ENCODE data around the gene LYZL6.

LYZL6 gene

DNA sequence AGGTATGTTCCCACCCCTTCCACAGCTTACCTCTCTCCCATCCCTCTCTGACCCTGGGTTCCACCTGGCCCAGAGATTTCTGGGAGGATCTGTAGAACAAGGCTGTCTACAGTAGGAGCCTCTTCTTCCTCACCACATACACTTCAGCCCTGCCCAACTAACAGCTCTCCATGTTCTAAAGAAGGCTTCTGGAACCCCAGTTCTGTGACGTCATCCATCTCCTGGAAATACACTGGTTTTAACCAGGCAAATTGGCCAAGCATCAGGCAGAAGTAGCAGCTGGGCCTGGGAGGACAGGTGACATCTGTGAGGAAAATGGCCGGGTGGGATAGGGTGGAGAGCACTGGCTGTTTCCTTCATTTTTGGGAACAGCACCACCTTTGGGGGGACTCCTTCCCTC lies at the start of gene LYZL6:
Gene LYZL6, minus strand, starts transcription at position 177 of the 400 bp plus-strand sequence. CDS start 4,357 bp downstream, outside the sequence.
- DNase-seq (ENCODE audit: low read depth), result no peak
- no peak within 1 kb of the TSS for H3K4me3 ChIP-seq (ENCODE audit: low read depth, low read length)
- TF ChIP-seq, protein P1, sequence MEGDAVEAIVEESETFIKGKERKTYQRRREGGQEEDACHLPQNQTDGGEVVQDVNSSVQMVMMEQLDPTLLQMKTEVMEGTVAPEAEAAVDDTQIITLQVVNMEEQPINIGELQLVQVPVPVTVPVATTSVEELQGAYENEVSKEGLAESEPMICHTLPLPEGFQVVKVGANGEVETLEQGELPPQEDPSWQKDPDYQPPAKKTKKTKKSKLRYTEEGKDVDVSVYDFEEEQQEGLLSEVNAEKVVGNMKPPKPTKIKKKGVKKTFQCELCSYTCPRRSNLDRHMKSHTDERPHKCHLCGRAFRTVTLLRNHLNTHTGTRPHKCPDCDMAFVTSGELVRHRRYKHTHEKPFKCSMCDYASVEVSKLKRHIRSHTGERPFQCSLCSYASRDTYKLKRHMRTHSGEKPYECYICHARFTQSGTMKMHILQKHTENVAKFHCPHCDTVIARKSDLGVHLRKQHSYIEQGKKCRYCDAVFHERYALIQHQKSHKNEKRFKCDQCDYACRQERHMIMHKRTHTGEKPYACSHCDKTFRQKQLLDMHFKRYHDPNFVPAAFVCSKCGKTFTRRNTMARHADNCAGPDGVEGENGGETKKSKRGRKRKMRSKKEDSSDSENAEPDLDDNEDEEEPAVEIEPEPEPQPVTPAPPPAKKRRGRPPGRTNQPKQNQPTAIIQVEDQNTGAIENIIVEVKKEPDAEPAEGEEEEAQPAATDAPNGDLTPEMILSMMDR (IDR thresholded peaks at IDR 0.05; ENCODE audit: control insufficient read depth, extremely low read depth, insufficient read depth), result no peak

- DNase-seq (ENCODE audit: low read depth), result no peak
- no peak overlapping the region for H3K4me3 ChIP-seq (ENCODE audit: low read depth, low read length)
- TF ChIP-seq, protein P1 (IDR thresholded peaks at IDR 0.05; ENCODE audit: control insufficient read depth, extremely low read depth, insufficient read depth), result no peak
These were observed 47.6 kb upstream of the LYZL6 start for GRCh38 chr17:35991075-35991474.

DNA sequence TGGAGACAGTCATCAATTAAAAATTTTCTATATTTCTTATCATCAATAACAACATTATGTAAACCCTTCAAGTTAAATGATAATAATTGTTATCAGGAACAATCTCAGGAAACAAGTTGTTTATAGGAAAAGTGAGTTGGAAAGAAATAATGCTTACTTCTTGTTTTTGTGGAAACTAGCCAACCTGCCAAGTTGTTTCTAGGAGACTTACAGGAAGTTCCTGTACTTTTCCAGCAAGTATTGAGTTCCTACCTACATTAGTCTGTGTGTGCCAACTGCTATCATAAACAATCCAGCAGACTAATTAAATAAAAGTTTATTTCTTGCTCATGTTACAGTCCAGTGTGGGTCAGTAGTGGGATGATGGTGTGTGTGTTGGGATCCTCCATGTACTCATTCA lies 44.7 kb upstream of the LYZL6 start:
- H3K4me3 ChIP-seq (ENCODE audit: low read depth, low read length), result no peak overlapping the region
- DNase-seq (ENCODE audit: low read depth), result peak; percentile 31
- TF ChIP-seq, protein P1 (IDR thresholded peaks at IDR 0.05; ENCODE audit: control insufficient read depth, extremely low read depth, insufficient read depth), result no peak

GRCh38 chr17:35986643-35987042 lies 43.1 kb upstream of the LYZL6 start, which contains the start of gene CCL14:
TSS of gene CCL14 (minus strand) at chr17:35986729. CDS start at chr17:35986649, 80 bp downstream.
- TF ChIP-seq, protein P1 (IDR thresholded peaks at IDR 0.05; ENCODE audit: control insufficient read depth, extremely low read depth, insufficient read depth), result no peak
- H3K4me3 ChIP-seq (ENCODE audit: low read depth, low read length), result no peak within 1 kb of the TSS
- DNase-seq (ENCODE audit: low read depth), result no peak

DNA sequence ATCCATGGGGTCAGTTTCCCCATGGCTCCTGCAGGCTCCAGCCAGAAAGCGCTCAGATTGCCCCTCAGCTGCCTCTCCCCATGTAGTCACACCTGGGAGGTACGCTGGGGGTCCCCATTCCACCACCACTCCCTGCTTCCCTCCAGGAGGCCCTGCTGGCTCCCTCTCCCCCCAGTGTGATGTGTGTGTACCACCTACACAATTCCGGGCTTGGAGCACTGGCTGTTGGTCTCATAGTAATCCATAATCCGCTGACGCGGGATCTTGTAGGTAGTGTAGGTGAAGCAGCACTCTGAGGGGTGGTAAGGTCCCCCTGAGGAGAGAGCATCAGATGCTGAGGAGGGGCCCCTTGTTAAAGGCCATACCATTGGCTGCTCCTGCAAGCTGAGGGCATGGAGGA lies 40.6 kb upstream of the LYZL6 start:
- H3K4me3 ChIP-seq (ENCODE audit: low read depth, low read length), result no peak overlapping the region
- TF ChIP-seq, protein P1 (IDR thresholded peaks at IDR 0.05; ENCODE audit: control insufficient read depth, extremely low read depth, insufficient read depth), result no peak
- no peak for DNase-seq (ENCODE audit: low read depth)

DNA sequence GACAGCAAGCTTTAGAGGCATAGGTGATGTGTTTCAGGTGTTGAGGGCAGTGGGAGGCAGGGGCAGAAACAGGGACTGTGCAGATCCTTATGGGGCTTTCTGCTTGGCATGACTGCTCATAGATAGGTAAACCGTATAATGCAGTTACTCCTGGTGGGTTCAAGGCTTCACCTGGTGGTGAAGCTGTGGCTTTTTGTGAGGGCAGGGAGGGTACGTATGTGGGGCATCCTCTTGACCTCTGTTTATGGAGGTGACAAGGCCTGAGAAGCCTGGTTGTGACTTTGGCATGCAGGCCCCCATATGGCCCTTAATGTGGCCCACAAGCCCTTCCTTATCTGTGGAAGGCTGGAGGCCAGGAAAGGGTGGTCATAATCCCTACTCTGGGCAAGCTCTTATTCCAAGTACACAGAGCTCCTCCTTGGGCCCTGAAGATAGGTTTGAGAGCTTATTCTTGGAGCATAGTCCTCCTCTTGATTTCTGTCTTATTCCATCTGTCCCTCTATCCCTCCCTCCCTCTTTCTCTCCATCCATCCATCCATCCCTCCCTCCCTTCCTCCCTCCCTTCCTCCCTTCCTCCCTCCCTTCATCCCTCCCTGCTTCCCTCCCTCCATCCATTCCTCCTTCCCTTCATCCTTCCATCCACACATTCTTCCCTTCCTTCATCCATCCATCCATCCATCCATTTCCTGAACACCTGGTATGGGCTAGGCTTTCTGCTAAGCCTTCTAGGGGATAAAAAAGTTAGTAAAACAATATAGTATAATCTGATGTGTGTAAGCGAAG lies 39.1 kb upstream of the LYZL6 start:
- DNase-seq (ENCODE audit: low read depth), result no peak
- H3K4me3 ChIP-seq (ENCODE audit: low read depth, low read length), result no peak overlapping the region
- TF ChIP-seq, protein P1 (IDR thresholded peaks at IDR 0.05; ENCODE audit: control insufficient read depth, extremely low read depth, insufficient read depth), result no peak

All from LNCaP clone FGC (cell line).